DMS114 treated with DMSO at 0.1 percent for 48 hours (cell line): ENCODE data around the gene PALM.
"Not testable (repeated sequence)": the region's sequence is repeated elsewhere in the genome, so short reads cannot be mapped to it uniquely, and the experiment has no call there.

Experiments
- DNase-seq: peaks from one replicate; lab custom pipeline; 2025; ENCODE audit not compliant: unreplicated experiment; lab: John Stamatoyannopoulos, UW

PALM gene

DNA sequence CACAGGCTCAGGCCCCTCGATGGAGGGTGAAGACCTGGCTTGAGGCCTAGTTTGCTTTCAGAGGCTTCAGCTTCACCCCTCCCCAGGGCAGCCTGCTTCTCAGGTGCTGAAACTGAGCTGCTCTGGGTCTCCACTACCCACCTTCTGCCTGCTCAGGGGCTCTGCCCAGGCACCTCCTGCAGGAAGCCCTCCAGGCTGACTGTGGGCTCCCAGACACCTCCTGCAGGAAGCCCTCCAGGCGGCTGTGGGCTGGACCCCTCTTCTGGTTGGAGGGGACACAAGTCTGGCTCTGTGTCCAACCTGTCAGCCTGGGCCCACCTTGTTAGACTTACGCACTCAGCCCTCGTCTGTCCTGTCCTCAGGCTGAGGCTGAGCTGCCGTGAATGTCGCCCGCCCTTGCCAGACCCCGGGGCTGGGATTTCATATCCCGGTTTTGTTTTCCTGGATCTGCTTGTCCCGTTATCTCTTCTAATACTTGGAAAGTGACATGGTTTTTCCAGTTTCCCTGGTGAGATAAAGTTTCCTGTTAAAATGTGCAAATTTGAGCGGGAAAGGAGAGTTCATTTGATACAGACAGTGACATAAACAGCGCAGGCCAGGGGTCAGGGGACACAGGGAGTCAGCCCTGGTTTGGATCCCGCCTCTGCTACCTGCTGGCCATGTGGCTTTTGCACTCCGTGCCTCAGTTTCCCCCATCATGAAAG lies 21.4 kb downstream of the PALM start:
- DNase-seq = no peak

DNA sequence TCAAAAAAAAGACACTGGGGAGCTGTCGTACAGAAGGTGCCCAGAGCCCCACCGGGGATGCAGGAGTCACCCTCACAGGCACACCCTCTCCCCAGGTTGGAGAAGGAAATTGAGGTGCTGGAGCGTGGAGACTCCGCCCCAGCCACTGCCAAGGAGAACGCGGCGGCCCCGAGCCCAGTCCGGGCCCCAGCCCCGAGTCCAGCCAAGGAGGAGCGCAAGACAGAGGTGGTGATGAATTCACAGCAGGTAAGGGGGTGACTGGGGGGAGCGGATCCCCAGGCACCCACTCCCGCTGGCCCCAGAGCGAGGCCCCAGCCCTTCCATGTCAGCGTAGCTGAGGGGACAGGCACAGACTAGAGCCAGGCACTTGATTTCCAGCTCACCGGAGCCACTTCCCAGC lies 22.3 kb downstream of the PALM start:
- DNase-seq = no peak

DNA sequence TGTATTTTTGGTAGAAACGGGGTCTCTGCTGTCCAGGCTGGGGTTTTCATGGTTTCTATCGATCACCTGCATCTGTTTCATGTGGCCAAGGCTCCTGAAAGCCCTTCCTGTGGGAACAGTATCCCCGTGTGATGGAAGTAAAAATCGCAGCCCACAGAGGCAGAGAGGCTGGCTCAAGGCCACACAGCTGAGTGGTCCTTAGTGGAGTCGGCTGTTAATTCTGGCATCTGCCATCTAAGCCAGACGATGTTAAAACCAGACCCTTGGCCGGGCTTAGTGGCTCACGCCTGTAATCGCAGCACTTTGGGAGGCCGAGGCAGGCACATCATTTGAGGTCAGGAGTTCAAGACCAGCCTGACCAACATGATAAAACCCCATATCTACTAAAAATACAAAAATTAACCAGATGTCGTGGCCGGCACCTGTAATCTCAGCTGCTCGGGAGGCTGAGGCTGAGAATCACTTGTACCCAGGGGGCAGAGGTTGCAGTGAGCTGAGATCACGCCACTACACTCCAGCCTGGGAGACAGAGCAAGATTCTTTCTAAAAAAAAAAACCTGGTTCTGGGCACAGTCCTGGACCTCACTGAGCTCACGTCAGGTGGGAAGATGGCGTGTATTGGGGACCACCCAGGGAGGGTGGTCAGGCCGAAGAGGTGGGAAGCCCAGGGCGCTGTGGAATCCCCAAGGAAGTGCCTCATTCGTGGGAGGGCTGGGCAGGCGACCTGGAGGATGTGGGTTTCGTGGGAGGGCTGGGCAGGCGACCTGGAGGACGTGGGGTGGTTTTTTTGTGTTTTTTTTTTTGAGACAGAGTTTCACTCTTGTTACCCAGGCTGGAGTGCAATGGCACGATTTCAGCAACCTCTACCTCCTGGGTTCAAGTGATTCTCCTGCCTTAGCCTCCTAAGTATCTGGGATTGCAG lies 23.7 kb downstream of the PALM start:
- DNase-seq = no peak

DNA sequence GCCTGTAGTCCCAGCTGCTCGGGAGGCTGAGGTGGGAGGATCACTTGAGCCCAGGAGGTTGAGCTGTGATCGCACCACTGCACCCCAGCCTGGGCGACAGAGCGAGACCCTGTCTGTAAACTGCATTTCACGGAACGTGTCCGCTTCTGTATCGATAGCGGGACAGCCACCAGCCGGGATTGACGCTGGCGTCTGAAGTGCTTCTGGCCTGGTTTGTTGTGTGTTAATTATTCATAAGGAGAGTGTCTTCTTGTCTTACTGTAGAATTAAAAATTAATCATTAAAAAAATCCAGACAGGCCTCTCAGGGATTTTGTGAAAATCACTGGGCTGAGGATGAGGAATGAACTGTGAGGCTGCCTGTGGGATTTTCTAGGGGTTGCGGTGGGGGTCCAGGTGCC lies 26.0 kb downstream of the PALM start:
- DNase-seq = no peak

DNA sequence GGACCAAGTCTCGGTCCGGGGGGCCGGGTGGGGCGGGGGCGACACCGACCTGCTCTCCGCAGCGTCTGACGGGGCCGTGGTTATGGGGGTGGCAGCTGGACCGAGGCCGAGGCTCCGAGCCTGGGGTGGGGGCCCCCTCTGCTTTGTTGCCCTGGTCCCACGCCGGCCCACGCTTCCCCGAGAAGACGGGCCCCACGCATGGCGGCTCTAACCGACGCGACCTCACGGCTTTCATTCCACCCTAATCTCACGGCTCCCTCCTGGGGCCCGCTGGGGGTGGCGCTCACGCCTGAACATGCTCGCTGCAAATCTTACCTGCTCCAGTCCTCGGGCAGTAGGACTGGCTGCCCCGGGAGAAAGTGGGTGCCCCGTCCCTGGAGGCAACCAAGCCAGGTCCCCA lies 27.4 kb downstream of the PALM start:
- DNase-seq = no peak

DNA sequence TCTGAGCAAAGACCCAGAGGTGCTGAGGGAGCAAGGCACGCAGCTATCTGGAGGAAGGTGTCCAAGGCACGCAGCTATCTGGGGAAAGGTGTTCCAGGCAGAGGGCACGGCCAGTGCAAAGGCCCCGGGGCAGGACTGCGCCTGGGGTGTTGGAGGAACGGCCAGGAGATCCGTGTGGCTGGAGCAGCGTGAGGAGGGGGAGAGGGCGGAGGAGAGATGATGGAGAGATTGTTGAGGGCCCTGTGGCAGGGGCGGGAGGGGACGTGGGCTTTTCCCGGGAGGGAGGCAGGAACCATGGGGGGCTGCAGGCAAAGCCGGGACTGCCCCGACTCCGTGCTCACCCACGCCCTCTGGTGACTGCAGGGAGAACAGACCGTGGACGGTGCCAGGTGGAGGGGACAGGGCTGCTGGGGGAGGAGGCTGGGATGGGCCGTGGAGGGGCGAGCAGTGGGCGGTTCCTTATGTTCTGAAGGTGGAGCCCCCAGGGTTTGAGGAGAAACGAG lies 28.9 kb downstream of the PALM start:
- no peak for DNase-seq

DNA sequence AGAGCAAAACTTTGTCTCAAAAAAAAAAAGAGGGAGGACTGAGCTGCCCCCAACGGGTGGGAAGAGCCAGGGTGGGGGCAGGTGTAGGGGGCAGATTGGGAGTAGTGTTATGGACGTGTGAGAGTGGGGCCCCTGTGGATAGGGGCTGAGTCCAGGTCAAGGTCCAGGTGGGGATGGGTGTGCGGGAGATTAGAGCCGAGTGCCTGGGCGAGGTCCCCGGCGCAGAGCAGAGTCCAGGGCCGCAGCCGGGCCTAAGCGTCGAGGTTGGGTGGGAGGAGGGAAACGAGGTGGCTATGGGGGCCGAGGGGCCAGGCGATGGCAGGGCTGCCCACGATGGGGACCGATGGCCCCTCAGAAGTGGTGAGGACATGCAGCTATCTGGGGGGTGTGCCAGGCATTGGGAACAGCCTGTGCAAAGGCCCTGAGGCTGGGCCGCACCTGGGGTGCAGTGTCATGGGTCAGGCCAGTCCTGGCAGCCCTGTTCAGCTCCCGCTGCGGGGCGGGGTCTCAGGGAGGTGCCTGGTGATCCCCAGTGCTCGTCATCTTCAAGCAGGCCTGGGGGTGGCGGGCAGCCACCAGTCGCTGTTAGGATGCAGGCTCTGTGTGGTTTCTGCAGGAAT lies 29.9 kb downstream of the PALM start:
- no peak for DNase-seq

DNA sequence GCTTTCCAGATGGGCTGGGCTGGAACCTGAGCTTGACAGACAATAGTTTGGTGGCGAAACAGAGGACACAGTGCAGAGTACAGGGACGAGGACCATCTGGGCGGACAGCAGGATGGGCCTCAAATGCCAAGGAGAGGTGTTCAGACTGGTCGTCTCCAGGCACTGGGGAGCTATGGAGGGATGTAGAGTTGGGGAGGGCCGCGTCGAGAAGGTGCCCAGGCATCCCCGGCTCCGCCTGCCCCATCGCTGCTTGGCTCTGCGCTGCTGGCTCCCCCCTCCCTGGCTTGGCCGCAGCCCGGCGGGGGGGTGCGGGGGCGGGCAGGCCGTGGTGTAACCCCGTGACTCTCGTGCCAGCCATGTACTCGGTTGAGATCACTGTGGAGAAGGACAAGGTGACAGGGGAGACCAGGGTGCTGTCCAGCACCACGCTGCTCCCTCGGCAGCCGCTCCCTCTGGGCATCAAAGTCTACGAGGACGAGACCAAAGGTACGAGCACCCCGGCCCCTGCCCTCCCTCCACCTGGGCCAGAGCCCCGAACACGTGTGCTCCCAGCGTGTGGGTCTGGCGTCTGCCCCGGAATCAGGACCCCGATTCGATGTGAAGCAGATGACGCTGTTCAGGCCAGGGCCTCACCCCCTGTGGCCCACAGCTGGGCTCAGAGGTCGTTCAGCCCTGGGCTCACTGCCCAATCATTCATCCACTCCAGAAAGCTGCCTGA lies 31.4 kb downstream of the PALM start:
- DNase-seq = no peak

DNA sequence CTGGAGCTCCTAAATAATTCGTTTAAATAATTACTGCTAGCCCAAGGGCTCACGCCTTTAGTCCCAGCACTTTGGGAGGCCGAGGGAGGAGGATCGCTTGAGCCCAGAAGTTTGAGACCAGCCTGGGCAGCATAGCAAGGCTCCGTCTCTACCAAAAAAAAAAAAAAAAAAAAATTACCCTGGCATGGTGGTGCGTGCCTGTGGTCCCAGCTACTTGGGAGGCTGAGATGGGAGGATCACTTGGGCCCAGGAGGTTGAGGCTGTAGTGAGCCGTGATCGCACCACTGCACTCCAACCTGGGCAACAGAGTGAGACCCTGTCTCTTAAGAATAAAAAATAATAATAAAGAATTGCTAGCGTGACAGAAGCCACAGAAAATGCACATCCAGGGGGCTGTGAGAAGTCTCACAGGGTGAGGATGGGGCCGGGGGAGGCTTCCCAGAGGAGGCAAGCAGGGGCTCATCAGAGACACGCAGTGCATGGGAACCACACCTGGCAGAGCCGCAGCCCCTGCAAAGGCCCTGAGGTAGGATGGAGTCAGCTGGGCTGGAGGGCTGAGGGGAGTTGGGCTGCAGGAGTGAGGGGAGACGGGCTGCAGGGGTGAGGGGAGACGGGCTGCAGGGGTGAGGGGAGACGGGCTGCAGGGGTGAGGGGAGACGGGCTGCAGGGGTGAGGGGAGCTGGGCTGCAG lies 32.2 kb downstream of the PALM start:
- not testable (repeated sequence) for DNase-seq

DNA sequence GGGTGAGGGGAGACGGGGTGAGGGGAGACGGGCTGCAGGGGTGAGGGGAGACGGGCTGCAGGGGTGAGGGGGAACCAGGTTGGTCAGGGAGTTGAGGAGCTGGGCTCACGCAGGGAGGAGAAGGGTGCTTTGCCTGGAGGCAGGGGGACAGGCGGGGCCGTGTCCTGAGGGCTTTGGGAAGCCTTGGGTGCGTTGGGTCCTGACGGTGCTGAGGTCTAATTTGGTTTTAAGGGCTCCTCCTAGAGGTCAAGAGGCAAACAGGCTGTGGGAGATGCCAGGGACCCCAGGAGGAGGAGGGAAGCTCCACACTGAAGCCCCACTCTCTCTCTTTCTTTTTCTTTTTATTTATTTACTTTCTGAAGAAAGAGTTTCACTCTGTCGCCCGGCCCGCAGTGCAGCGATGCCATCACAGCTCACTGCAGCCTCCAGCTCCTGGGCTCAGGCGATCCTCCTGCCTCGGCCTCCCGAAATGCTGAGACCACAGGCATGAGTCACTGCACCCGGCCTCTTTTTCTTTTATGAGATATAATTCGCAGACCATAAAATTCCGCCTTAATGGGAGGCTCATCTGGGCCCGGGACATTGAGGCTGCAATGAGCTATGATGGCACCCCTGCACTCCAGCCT lies 32.9 kb downstream of the PALM start:
- no peak for DNase-seq

DNA sequence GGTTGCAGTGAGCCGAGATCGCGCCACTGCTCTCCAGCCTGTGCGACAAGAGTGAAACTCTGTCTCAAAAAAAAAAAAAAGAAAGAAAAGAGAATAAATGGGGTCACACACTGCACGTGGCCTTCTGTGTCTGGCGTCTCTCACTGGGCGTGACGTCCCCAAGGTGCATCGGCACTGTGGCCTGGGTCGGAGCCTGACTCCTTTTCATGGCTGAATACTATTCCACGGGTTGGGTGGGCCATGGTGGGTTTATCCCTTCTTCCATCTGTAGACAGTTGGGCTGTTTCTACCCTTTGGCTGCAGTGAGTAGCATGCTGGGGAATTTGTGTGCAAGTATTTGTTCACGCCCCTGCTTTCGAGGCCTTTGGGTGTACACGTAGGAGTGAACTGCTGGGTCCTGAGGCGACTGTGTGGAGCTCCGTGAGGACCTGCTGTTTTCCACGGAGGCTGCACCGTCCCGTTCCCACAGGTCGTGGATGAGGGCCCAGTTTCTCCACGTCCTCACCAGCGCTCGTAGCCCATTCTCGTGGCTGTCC lies 33.9 kb downstream of the PALM start:
- DNase-seq = no peak

DNA sequence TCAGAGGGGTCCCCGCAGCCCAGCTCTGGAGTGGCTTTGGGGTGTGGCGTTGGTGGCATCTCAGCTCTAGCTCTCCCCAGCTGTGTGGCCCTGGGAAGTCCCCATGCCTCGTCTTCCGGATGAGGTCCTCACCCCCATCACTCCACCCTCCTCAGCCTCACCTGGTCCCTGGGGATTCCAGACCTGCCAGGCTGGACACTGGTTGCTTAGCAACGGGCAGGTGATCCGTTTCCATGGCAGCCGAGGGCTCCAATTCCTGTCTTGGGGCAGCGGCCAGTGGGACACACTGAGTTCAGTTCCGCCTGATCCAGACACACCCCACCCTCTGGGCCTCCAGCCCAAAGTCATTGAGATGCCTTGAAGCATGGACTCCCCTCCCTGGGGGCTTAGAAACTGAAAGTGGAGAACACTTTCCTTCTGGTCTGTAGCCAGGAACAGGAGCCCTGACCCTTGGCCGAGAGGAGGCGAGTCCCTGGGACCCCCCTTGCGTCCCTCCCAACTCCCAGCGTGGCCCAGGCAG lies 34.5 kb downstream of the PALM start:
- DNase-seq = no peak

DNA sequence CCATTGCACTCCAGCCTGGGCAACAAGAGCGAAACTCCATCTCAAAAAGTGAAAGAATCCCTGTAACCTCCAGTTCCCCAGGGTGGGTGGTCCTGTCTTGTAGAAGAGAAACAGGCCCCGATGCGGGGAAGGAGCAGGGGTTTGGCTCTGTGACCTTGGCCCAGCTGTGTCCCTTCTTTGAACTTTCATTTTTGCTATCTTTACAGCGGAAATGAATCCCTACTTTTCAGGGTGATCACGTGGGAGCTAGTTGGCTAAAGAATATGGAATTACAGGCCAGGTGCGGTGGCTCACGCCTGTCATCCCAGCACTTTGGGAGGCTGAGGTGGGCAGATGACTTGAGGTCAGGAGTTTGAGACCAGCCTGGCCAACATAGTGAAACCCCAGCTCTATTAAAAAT lies 36.4 kb downstream of the PALM start:
- DNase-seq = not testable (repeated sequence)

DNA sequence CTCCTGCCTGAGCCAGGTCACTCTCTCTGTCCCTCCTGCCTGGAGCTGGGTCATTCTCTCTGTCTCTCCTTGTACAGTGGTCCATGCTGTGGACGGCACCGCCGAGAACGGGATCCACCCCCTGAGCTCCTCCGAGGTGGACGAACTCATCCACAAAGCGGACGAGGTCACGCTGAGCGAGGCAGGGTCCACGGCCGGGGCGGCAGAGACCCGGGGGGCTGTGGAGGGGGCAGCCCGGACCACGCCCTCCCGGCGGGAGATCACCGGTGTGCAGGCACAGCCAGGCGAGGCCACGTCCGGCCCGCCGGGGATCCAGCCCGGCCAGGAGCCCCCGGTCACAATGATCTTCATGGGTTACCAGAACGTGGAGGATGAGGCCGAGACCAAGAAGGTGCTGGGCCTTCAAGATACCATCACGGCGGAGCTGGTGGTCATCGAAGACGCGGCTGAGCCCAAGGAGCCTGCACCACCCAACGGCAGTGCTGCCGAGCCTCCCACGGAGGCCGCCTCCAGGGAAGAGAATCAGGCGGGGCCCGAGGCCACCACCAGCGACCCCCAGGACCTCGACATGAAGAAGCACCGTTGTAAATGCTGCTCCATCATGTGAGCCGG lies 37.6 kb downstream of the PALM start:
- no peak for DNase-seq

DNA sequence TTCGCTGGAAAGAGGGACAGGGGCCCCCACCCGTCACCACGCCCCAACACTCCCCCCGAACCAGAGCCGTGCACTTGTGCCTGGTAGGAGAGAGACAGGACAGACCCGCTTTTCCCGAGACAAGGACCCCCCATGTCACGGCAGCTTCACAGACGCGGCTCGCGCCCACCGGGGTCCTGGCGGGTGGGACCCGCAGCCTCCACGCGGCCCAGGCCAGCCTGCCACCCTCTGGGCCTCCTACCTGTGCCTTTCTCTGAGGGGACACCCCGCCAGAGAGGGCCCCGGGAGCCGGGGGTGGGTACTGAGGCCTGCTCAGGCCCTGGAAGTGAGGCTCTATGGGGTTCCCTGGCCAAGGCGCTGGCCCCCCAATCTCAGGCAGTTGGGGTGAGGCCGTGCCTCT lies 38.2 kb downstream of the PALM start:
- no peak for DNase-seq

DNA sequence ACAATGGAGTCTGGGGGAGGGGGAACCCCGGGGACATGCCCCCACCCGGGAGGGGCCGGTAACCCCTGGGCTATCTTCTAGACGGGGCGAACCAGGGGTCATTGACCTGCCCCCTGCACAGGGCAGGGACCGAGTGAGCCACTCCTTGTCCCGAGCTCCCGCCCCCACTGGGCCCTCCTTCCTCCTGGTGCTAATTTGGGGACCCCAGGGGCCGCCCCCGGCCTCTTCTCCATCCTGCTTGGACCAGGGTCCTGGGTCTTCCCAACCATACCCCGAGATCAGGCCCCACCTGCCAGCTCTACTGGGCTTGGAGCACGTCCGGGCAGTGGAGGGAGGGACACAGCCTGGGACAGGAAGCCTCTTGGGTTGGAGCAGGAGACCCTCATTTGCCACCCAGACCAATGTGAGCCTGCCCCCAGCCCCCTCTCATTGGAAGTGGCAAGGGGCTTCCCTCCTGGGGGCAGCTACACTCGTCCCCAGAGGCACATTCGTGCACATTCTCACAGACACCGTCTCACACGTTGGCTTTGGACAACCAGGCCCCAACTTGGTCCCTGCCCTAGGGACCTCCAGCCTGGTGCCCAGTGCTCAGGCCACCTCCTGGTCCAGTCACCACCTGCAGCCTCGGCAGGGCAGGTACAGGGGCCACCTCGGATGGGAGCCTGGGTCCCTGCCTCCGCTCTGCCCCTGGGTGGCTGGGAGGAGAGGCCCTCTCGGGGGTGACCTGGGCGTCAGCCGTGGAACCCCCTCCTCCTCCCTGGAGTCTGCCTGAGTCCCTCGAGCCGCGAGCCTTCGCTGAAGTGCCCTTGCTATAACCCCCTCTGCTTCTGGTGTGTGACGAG lies 38.9 kb downstream of the PALM start:
- DNase-seq = no peak

DNA sequence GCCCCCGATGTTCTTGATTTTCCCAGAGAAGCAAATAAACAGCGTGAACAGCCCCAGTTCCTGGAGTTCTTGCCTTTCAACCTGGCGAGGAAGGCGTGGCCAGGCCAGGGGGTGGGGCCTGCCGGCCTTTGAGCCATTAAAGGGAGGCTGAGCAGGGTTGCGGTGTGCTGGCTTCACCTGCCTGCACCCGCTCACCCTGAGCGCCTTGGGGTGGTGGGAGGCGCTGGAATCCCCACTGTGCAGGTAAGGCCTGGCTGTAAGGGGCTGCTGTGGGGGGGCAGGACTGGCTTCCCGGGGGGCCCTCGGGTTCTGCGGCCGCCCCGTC lies 39.5 kb downstream of the PALM start:
- no peak for DNase-seq

DNA sequence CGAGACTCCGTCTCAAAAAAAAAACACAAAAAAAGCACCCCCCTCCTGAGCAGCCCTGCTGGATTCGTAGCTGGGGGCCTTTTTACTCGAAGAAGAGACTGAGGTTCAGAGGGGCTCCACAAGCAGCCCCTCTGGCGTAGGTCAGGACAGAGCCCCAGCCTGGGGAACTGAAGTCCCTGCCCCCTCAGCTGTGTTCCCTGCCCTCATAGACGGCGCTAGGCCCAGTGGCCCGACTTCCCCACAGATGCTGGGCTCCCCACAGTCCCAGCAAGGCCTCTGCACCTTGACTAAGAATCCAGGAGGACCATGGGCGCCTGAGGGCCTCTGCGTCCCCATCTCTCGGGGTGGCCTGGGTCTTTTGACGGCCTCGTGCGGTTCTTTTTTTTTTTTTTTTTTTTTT lies 41.1 kb downstream of the PALM start:
- DNase-seq = no peak
